Small intestine (tissue), 16 donors: ENCODE results near the gene ADH1A. TPM values are rescaled to one million over a fixed set of nuclear protein-coding genes. Genes with fewer than 3 reads are reported as not detected.
A peak's percentile ranks its signal among the peaks of the same experiment; 100 is the strongest.

Source experiments
- DNase-seq, 2 donors: peaks; one replicate each; pipeline versions ENCODE4 v3.0.0 to v3.0.0-alpha.2; 2013
- FAIRE-seq: peaks from 2 replicates; lab custom pipeline; 2012; peaks lifted over from hg19 to GRCh38; lab: Jason Lieb, UNC
- H3K27ac ChIP-seq, 3 donors: one replicate each; pipeline ENCODE4 v1.5.1; 2013; ENCODE audit warnings: low read length in 2 of 3, mild to moderate bottlenecking in 2 of 3, control low read depth in 1 of 3, inconsistent platforms in 1 of 3, low read depth in 1 of 3, moderate library complexity in 1 of 3
- H3K27me3 ChIP-seq, 3 donors: one replicate each; pipeline ENCODE4 v1.6.1; 2013; ENCODE audit warnings: low read length in 3 of 3, inconsistent platforms in 1 of 3; ENCODE audit not compliant: control insufficient read depth in 3 of 3, insufficient read depth in 3 of 3
- H3K36me3 ChIP-seq, 3 donors: one replicate each; pipeline ENCODE4 v1.6.1; 2013; ENCODE audit warnings: low read length in 3 of 3, inconsistent platforms in 1 of 3, low read depth in 1 of 3, mild to moderate bottlenecking in 1 of 3, moderate library complexity in 1 of 3; ENCODE audit not compliant: control insufficient read depth in 3 of 3, insufficient read depth in 2 of 3
- H3K4me1 ChIP-seq, 3 donors: one replicate each; pipeline ENCODE4 v1.6.1; 2013; ENCODE audit warnings: low read length in 2 of 3, inconsistent platforms in 1 of 3, low read depth in 1 of 3, mild to moderate bottlenecking in 1 of 3, moderate library complexity in 1 of 3; ENCODE audit not compliant: control insufficient read depth in 3 of 3, insufficient read depth in 2 of 3
- H3K4me3 ChIP-seq, 3 donors: one replicate each; pipeline ENCODE4 v1.5.1; 2013; ENCODE audit warnings: low read length in 3 of 3, control low read depth in 1 of 3, inconsistent platforms in 1 of 3, low read depth in 1 of 3, mild to moderate bottlenecking in 1 of 3, moderate library complexity in 1 of 3
- H3K9me3 ChIP-seq, 2 donors: one replicate each; pipeline ENCODE4 v1.6.1; 2013; ENCODE audit warnings: low read depth in 1 of 2, low read length in 1 of 2; ENCODE audit not compliant: control insufficient read depth in 2 of 2, insufficient read depth in 1 of 2
- WGBS, 3 donors: extraction: QIAGEN DNeasy Blood & Tissue Kit; methylation state at CpG; one replicate each; pipeline ENCODE4 v1.1.7; 2013; 5-methylcytosine and 5-hydroxymethylcytosine counted together
- long read RNA-seq, 10 donors: transcript quantifications; one replicate each; lab custom pipeline, GENCODE V29; 2026
- polyA plus RNA-seq, 4 donors: library from polyadenylated mRNA; stranded (reverse) in 3 of 4; unstranded in 1 of 4; fragments of 200-250 nt in 3 of 4; fragments of 120-200 nt in 1 of 4; gene quantifications; one replicate each; pipeline versions ENCODE4 v1.2.1 to v1.2.3, GENCODE V29; 2013
- donor health status: healthy with polysubstance abuse.
- donor health status: control.
- donor health status: control.
- donor health status: Bipolar disorder and iron deficiency.
- donor health status: healthy.

Gene ADH1A
- polyA plus RNA-seq, result 1 to 10 TPM in 2 of 4 donors, under 1 TPM in 2; 0.16 to 7.0 (median 3.9) TPM
- long read RNA-seq, donor 1, result 0 reads
- long read RNA-seq, donor 2, partial matches to known transcripts, result 0 of 1 reads
- long read RNA-seq, donor 2, other reads (novel, unspliced or antisense), result 0 of 1 reads
- long read RNA-seq, donor 3, partial matches to known transcripts, result 12 of 12 reads
- long read RNA-seq, donor 3, other reads (novel, unspliced or antisense), result 0 of 12 reads
- long read RNA-seq, donor 4, result 0 reads
- long read RNA-seq, donor 5, result 0 reads
- long read RNA-seq, donor 6, result 0 reads
- long read RNA-seq, donor 7, result 0 reads
- long read RNA-seq, donor 8, result 0 reads
- long read RNA-seq, donor 9, result 0 reads
- long read RNA-seq, donor 10, partial matches to known transcripts, result 0 of 1 reads
- long read RNA-seq, donor 10, other reads (novel, unspliced or antisense), result 0 of 1 reads

DNA sequence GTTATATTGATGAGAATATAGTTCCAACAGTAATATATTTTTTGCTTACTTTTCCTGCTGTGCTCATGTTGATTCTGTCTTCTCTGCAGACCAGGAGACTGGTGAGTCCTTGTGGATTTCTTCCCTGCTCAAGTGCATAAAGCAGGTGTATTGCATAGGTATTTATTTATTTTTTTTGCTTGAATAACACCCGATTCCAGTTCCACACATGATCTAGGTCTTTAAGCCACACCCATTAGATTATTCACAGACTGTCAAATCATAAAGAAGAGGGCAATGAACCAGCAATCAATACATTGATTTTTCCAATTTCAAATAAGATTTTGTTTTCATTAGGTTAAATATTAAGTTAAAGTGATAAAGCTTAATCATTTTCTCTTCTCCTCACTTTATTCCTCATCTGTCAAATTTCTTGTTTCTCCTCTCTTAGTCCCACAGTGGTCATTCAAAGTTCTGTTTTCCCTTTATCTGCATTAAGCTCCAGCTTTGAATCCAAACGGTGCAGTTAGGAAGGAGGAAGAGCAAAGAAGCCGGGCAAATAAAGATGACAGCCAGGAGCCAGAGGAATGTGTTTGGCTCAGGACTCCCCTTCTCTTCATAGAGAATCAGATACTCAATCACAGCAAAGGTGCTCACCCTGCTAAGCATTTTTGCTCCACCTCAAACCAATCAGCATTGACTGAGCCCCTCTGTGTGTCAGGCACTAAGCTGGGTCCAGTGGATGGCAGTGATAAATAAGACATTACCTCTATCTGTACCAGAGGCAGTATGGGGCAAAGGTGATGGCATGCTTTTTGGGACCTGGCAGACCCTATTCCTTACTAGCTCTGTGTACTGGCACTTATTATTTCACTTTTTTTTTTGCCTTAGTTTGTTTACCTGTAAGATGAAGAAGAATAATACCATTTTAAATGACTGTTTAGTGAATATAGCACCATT is at the start of gene ADH1A:
Gene ADH1A (minus strand): TSS at position 138 of the 939 bp plus-strand sequence. CDS start 71 bp downstream, at position 67.
- H3K27me3 ChIP-seq, result no peaks in the 10 kb centered on the region
- peaks cover 0 to 4% (median 0%) of the 10 kb centered on the region in 3 donors for H3K4me1 ChIP-seq
- peaks cover 0 to 6% (median 0%) of the 10 kb centered on the region in 3 donors for H3K36me3 ChIP-seq
- H3K27ac ChIP-seq, result no peak within 1 kb of the TSS
- DNase-seq (peak in 1 of 2 donors; percentile 28), FAIRE-seq (peak; percentile 53)
- peaks cover 0 to 10% of the 10 kb centered on the region in 2 donors for H3K9me3 ChIP-seq
- 10 to 52% (median 26%) methylated on average over 3 of the region's 3 CpGs for WGBS, 3 donors
- H3K4me3 ChIP-seq, result no peak within 1 kb of the TSS

DNA sequence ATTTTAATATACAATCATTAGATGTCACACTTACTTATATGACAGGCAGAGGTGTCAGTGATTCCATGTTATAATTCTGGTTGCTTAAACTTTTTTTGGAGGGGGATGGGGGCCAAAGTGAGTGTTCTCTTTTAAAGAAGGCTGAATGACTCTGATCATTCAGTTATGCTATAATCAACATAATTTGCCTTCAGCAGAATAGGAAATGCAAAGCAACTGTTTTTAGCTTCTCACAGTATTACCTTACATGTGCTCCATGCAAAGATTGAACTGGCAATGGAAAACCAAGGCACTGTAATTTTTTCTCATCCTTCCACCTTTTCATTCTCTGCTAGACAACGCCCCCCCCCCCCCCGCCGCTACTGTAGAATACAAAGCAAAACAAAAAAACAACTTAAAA is 48.4 kb upstream of the ADH1A start:
- Histone ChIP-seq H3K9me3 (no peaks in the 10 kb centered on the region), H3K4me3 (no peak overlapping the region), H3K36me3 (peaks cover 0 to 13% (median 6%) of the 10 kb centered on the region in 3 donors), H3K4me1 (no peaks in the 10 kb centered on the region), H3K27ac (no peak overlapping the region), H3K27me3 (no peaks in the 10 kb centered on the region)
- DNase-seq, result no peak
- 81 to 87% (median 85%) methylated on average over 3 of the region's 3 CpGs for WGBS, 3 donors
- no peak for FAIRE-seq

DNA sequence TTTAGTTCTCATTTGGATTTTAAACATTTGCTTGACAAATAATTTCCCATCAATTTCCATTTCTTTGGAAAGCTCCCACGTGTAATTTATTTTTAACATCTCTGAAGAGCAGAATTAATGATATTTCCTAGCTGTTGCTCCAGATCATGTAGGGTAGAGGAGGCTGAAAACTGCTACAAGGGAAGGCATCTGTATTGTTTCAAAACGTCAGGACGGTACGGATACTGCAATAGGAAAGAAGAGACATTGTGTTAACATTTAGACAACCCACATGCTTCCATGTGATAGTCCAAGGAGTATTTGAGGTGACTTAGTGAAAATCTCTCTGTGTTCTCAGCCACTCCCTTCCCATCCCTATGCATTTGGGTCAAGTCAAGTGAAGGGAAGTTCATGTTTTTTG is 45.8 kb upstream of the ADH1A start:
- H3K4me3 ChIP-seq, result no peak overlapping the region
- peaks cover 0 to 6% (median 4%) of the 10 kb centered on the region in 3 donors for H3K36me3 ChIP-seq
- H3K27me3 ChIP-seq, result no peaks in the 10 kb centered on the region
- FAIRE-seq (no peak), DNase-seq (no peak)
- 55 to 70% (median 59%) methylated on average over 4 of the region's 4 CpGs for WGBS, 3 donors
- H3K4me1 ChIP-seq, result no peaks in the 10 kb centered on the region
- H3K9me3 ChIP-seq, result no peaks in the 10 kb centered on the region
- H3K27ac ChIP-seq, result no peak overlapping the region

DNA sequence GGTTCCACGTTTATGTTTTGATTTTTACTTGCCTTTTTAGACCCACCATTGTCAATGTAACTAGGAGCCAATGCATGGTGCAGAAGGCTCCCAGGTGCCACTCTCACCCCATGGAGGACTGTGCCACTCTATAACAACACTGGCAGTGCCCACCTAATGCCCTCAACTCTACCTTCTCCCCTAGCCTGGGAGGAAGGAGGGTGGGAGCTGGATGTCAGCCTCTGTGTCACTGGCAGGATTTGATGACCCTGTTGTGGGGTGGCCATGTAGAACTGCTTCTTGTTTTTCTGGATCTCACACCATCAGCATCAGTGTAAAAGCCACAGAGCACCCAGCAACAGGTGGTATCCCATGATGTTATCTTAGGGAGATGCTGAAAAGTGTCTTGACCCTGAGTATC is 44.1 kb upstream of the ADH1A start:
- H3K36me3 ChIP-seq, result peaks cover 0 to 2% (median 0%) of the 10 kb centered on the region in 3 donors
- no peak for FAIRE-seq
- WGBS, 3 donors, result 12 to 43% (median 24%) methylated on average over 1 of the region's 1 CpG
- H3K9me3 ChIP-seq, result no peaks in the 10 kb centered on the region
- H3K4me1 ChIP-seq, result no peaks in the 10 kb centered on the region
- no peak for DNase-seq
- H3K27me3 ChIP-seq, result no peaks in the 10 kb centered on the region
- no peak overlapping the region for H3K4me3 ChIP-seq
- H3K27ac ChIP-seq, result no peak overlapping the region

DNA sequence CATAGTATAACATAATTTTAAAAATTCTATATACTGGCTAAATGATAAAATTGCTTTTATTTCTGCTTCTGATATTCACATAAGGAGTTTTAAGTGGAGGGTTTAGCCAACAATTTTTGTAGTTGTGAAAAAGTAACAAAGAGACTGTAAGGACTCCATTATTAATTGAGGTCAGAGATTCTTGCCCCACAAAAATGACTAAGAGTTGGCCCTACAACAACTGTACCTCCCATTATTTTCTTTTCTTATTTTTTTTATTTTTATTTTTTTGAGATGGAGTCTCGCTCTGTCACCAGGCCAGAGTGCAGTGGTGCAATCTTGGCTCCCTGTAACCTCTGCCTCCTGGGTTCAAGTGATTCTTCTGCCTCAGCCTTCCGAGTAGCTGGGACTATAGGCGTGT is 39.9 kb upstream of the ADH1A start:
- Histone ChIP-seq H3K4me1 (no peaks in the 10 kb centered on the region), H3K4me3 (no peak overlapping the region), H3K27ac (no peak overlapping the region), H3K36me3 (no peaks in the 10 kb centered on the region), H3K27me3 (no peaks in the 10 kb centered on the region), H3K9me3 (peaks cover 0 to 9% of the 10 kb centered on the region in 2 donors)
- DNase-seq (no peak), FAIRE-seq (no peak)
- WGBS, 3 donors, result 83 to 92% (median 85%) methylated on average over 3 of the region's 3 CpGs

DNA sequence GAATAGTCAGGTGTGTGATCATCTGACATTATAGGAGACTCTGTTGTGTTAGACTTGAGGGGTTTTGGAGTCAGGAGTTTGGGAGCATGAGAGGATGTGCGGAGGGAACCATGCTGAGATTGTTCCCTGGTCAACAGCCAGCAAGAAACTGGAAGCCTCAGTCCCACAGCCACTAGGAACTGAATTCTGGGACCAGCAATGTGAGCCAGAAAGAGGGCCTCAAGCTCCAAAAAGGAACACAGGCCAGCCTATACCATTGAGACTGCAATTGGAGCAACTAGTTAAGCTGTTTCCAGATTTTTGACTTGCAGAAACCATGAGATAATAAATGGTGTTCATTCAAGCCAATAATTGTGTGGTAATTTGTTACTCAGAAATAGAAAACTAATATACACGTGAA is 39.1 kb upstream of the ADH1A start:
- FAIRE-seq (no peak), DNase-seq (no peak)
- Histone ChIP-seq H3K27me3 (no peaks in the 10 kb centered on the region), H3K9me3 (peaks cover 0 to 9% of the 10 kb centered on the region in 2 donors), H3K36me3 (no peaks in the 10 kb centered on the region), H3K4me3 (no peak overlapping the region), H3K27ac (no peak overlapping the region), H3K4me1 (no peaks in the 10 kb centered on the region)
- WGBS, 3 donors, result 65 to 92% (median 86%) methylated on average over 2 of the region's 2 CpGs

DNA sequence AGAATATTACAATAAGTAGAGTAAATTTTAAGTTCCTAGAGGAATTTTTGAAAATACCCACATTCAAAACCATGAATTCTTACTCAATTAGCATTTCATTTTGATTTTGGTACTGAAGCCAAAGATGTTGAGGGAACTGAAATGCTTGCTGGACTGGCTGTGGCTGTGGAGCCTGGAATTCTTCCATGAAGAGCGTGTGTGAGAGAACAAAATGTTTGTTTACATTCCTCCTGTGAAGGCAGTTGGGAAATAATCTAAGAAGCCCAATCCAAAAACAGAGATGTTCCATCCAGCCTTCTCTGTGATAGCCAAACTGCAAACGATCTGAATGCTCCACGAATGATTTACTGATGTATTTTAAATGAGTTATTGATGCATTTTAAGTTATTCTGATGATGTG is 34.2 kb upstream of the ADH1A start:
- peak in 1 of 2 donors; percentile 19 for DNase-seq
- Histone ChIP-seq H3K27ac (no peak overlapping the region), H3K4me3 (no peak overlapping the region), H3K36me3 (no peaks in the 10 kb centered on the region), H3K27me3 (no peaks in the 10 kb centered on the region), H3K9me3 (peaks cover 0 to 9% of the 10 kb centered on the region in 2 donors), H3K4me1 (no peaks in the 10 kb centered on the region)
- FAIRE-seq, result no peak
- WGBS, 3 donors, result 51 to 54% (median 53%) methylated on average over 3 of the region's 3 CpGs

DNA sequence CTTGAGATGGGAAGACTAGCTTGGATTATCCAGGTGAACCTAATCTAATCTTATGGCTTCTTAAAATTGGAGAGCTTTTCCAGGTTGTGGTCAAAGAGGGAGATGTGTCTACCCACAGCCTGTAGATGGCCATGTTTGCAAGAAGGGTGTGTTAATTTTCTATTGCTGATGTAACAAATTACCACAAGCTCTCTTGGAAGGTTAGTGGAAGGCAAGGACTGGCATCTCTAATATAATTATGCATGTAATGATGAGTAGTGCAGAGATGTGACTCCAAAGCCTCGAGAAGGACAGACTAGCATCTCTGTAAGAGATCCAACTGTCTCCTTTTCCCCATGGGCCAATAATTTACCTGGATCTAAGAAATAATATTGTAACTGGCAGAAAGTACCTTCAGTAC is 33.6 kb upstream of the ADH1A start:
- Histone ChIP-seq H3K36me3 (no peaks in the 10 kb centered on the region), H3K4me1 (no peaks in the 10 kb centered on the region), H3K4me3 (no peak overlapping the region), H3K27me3 (no peaks in the 10 kb centered on the region), H3K27ac (peak overlapping the region in 1 of 3 donors; percentile 69), H3K9me3 (peaks cover 0 to 9% of the 10 kb centered on the region in 2 donors)
- FAIRE-seq (no peak), DNase-seq (no peak)
- WGBS, 3 donors, result 40 to 73% (median 65%) methylated on average over 1 of the region's 1 CpG
